Keratinocyte (primary cell): Measurements from ENCODE around the gene ITPKB. TPM values are rescaled to one million over a fixed set of nuclear protein-coding genes. Genes with fewer than 3 reads are reported as not detected.

Source experiments
- DNase-seq: peaks from one replicate; pipeline ENCODE4 v3.0.0-alpha.2; 2011; ENCODE audit warnings: low read depth, missing footprints, low spot score
- FAIRE-seq: peaks from 2 replicates; lab custom pipeline; 2011; peaks lifted over from hg19 to GRCh38; lab: Jason Lieb, UNC
- H2AFZ ChIP-seq: 2 replicates; pipeline ENCODE4 v1.6.0; 2012; ENCODE audit warnings: low read length, control low read depth, inconsistent platforms; ENCODE audit not compliant: control insufficient read depth
- H3K27ac ChIP-seq: 2 replicates; pipeline ENCODE4 v1.5.1; 2011; ENCODE audit warnings: low read length; ENCODE audit not compliant: control insufficient read depth, insufficient read depth
- H3K27me3 ChIP-seq: 3 replicates; pipeline ENCODE4 v1.6.0; 2011; ENCODE audit warnings: low read length; ENCODE audit not compliant: control insufficient read depth, insufficient read depth; ENCODE audit errors: extremely low read depth
- H3K36me3 ChIP-seq, 2 experiments: 2 replicates in 1 of 2; 3 replicates in 1 of 2; pipeline ENCODE4 v1.5.1; 2011; ENCODE audit warnings: low read length in 2 of 2, mild to moderate bottlenecking in 1 of 2; ENCODE audit not compliant: control insufficient read depth in 2 of 2, insufficient read depth in 2 of 2; ENCODE audit errors: extremely low read depth in 1 of 2
- H3K4me1 ChIP-seq: 3 replicates; pipeline ENCODE4 v1.5.1; 2011; ENCODE audit warnings: low read length; ENCODE audit not compliant: control insufficient read depth, insufficient read depth; ENCODE audit errors: extremely low read depth
- H3K4me2 ChIP-seq: 3 replicates; pipeline ENCODE4 v1.6.0; 2011; ENCODE audit warnings: low read depth, low read length; ENCODE audit not compliant: control insufficient read depth, insufficient read depth; ENCODE audit errors: extremely low read depth
- H3K4me3 ChIP-seq, 3 experiments: fragments of 200-600 bp in 1 of 3; sonication (generic) in 1 of 3; 2 replicates in 2 of 3; 3 replicates in 1 of 3; pipeline ENCODE4 v1.5.1; 2011 to 2016; ENCODE audit warnings: low read length in 3 of 3, mild to moderate bottlenecking in 3 of 3, control low read depth in 2 of 3, inconsistent platforms in 1 of 3, low read depth in 1 of 3, mixed read lengths in 1 of 3, mixed run types in 1 of 3, moderate library complexity in 1 of 3; ENCODE audit not compliant: control insufficient read depth in 2 of 3, insufficient read depth in 2 of 3; ENCODE audit errors: extremely low read depth in 1 of 3
- H3K79me2 ChIP-seq: 2 replicates; pipeline ENCODE4 v1.6.0; 2012; ENCODE audit warnings: low read length; ENCODE audit not compliant: control insufficient read depth, insufficient read depth
- H3K9ac ChIP-seq: 3 replicates; pipeline ENCODE4 v1.6.0; 2011; ENCODE audit warnings: low read length; ENCODE audit not compliant: control insufficient read depth, insufficient read depth; ENCODE audit errors: extremely low read depth
- H3K9me1 ChIP-seq: 3 replicates; pipeline ENCODE4 v1.6.0; 2011; ENCODE audit warnings: low read length; ENCODE audit not compliant: control insufficient read depth, insufficient read depth; ENCODE audit errors: extremely low read depth
- H3K9me3 ChIP-seq: 2 replicates; pipeline ENCODE4 v1.5.1; 2012; ENCODE audit warnings: low read depth, low read length; ENCODE audit not compliant: control insufficient read depth
- H4K20me1 ChIP-seq: 3 replicates; pipeline ENCODE4 v1.6.0; 2011; ENCODE audit warnings: low read length; ENCODE audit not compliant: control insufficient read depth, insufficient read depth; ENCODE audit errors: extremely low read depth
- CTCF ChIP-seq, 3 experiments: IDR thresholded peaks in 1 of 3; conservative IDR thresholded peaks in 1 of 3; optimal IDR thresholded peaks in 1 of 3; 2 replicates in 2 of 3; 3 replicates in 1 of 3; pipeline versions ENCODE3 to v1.5.1; 2011; ENCODE audit warnings: low read length in 3 of 3, mild to moderate bottlenecking in 3 of 3, moderate library complexity in 2 of 3, control low read depth in 1 of 3, inconsistent platforms in 1 of 3; ENCODE audit not compliant: insufficient read depth in 2 of 3; ENCODE audit errors: extremely low read depth in 1 of 3
- EZH2 ChIP-seq: IDR thresholded peaks from one replicate; pipeline ENCODE4 v1.6.1; 2012; ENCODE audit warnings: inconsistent platforms, mild to moderate bottlenecking, low read length, moderate library complexity
- dilution Hi-C: fragments of 300-500 bp; cut with MboI; formaldehyde crosslinking; loops from one replicate; pipeline ENCODE4 v1.7.0; 2020; ENCODE audit warnings: low sequenced_read_pairs; ENCODE audit not compliant: extremely low pct_ligation_motif_present
- polyA plus RNA-seq, 5 experiments: library from polyadenylated mRNA; depleted of rRNA in 3 of 5; stranded (reverse) in 3 of 5; stranded (forward) in 1 of 5; unstranded in 1 of 5; fragments of >200 nt; gene quantifications; 1 replicate in 1 of 5; 2 replicates in 3 of 5; 3 replicates in 1 of 5; pipeline versions ENCODE4 v1.2.1 to v1.2.3, GENCODE V29; 2011 to 2012; ENCODE audit warnings: missing spikeins in 2 of 5, low read depth in 1 of 5, low replicate concordance in 1 of 5

The ITPKB gene
- polyA plus RNA-seq, 1 donor (not counting 4 experiments of a cell fraction or from before 2014, with no cell fraction given): 3.2 TPM

GRCh38 chr1:226712742-226713419 lies 26.2 kb downstream of the ITPKB start:
- H3K9ac ChIP-seq: no peak overlapping the region
- DNase-seq (no peak), FAIRE-seq (no peak)
- H3K4me1 ChIP-seq: peaks cover 29% of the 10 kb centered on the region
- H3K36me3 ChIP-seq: no peaks in the 10 kb centered on the region
- dilution Hi-C loops: no loop called here
- peaks cover 3% of the 10 kb centered on the region for H3K79me2 ChIP-seq
- H3K27me3 ChIP-seq: no peaks in the 10 kb centered on the region
- no peak overlapping the region for H3K4me2 ChIP-seq
- no peak overlapping the region for H2AFZ ChIP-seq
- no peak overlapping the region for H3K27ac ChIP-seq
- peaks cover 3% of the 10 kb centered on the region for H3K9me1 ChIP-seq
- no peak overlapping the region for H3K4me3 ChIP-seq
- H3K9me3 ChIP-seq: peaks cover 6% of the 10 kb centered on the region
- H4K20me1 ChIP-seq: no peaks in the 10 kb centered on the region
- TF ChIP-seq CTCF (optimal IDR thresholded peaks at IDR 0.05 in 1 of 3, IDR thresholded peaks at IDR 0.05 in 1 of 3, conservative IDR thresholded peaks at IDR 0.05 in 1 of 3; ENCODE audit: extremely low read depth in 1 of 3, insufficient read depth in 2 of 3, low read length in 3 of 3) (no peak), EZH2 (no peak)

- Histone ChIP-seq H3K79me2 (peaks cover 3% of the 10 kb centered on the region), H2AFZ (no peak overlapping the region), H3K9me3 (peaks cover 6% of the 10 kb centered on the region), H3K9me1 (peaks cover 3% of the 10 kb centered on the region), H3K4me2 (no peak overlapping the region), H3K27me3 (no peaks in the 10 kb centered on the region), H3K36me3 (no peaks in the 10 kb centered on the region), H3K4me1 (peaks cover 29% of the 10 kb centered on the region), H3K27ac (no peak overlapping the region), H3K4me3 (no peak overlapping the region), H4K20me1 (no peaks in the 10 kb centered on the region), H3K9ac (no peak overlapping the region)
- dilution Hi-C loops: no loop called here
- no peak for DNase-seq
- TF ChIP-seq EZH2 (no peak), CTCF (optimal IDR thresholded peaks at IDR 0.05 in 1 of 3, IDR thresholded peaks at IDR 0.05 in 1 of 3, conservative IDR thresholded peaks at IDR 0.05 in 1 of 3; ENCODE audit: extremely low read depth in 1 of 3, insufficient read depth in 2 of 3, low read length in 3 of 3) (no peak)
- no peak for FAIRE-seq
These were observed 26.9 kb downstream of the ITPKB start for GRCh38 chr1:226711976-226712741.
